ENCODE data around the gene MT1E. TPM values are rescaled to one million over a fixed set of nuclear protein-coding genes. Genes with fewer than 3 reads are reported as not detected.

MT1E gene
- total and polyA plus RNA-seq, 2 donors (not counting 1 experiment from before 2014, with no cell fraction given), result 3.1 TPM; not detected in 1

GRCh38 chr16:56616608-56617211, 8.9 kb upstream of the MT1E start:
- POLR2A ChIA-PET, result interaction anchor here (0.7 kb wide), 1 partner anchor 425 kb away, joined by 7 read pairs; no protein-coding TSS in a partner anchor
- Histone ChIP-seq H3K4me2 (replicated peaks; ENCODE audit: low read depth, low read length, poor library complexity, severe bottlenecking) (peak overlapping the region; percentile 70), H3K79me2 (ENCODE audit: control insufficient read depth, insufficient read depth, low read length) (no peaks in the 10 kb centered on the region), H3K9me3 (ENCODE audit: control extremely low read depth in 1 of 3, control insufficient read depth in 2 of 3, insufficient read depth in 1 of 3, low read length in 2 of 3) (no peaks in the 10 kb centered on the region), H3K9ac (ENCODE audit: low read length) (peak overlapping the region; percentile 23), H3K36me3 (replicated peaks in 1 of 2; ENCODE audit: control extremely low read depth in 1 of 2, control insufficient read depth in 1 of 2, extremely low read depth in 1 of 2, insufficient read depth in 2 of 2, low read length in 1 of 2) (no peaks in the 10 kb centered on the region), H2AFZ (ENCODE audit: insufficient read depth, low read depth, low read length, poor library complexity, severe bottlenecking) (no peak overlapping the region), H3K27ac (ENCODE audit: low read length in 2 of 2) (no peak overlapping the region), H3K4me3 (ENCODE audit: control extremely low read depth in 1 of 5, extremely low read depth in 1 of 5, insufficient read depth in 1 of 5, low read depth in 2 of 5, low read length in 4 of 5) (peak overlapping the region in 1 of 5 experiments; percentile 30), H3K27me3 (replicated peaks in 1 of 4; ENCODE audit: control extremely low read depth in 1 of 4, control insufficient read depth in 3 of 4, insufficient read depth in 4 of 4, low read length in 3 of 4) (peaks cover 0 to 33% (median 17%) of the 10 kb centered on the region in 4 experiments), H3K4me1 (ENCODE audit: control insufficient read depth in 2 of 2, insufficient read depth in 2 of 2, low read length in 2 of 2) (peaks cover 10% of the 10 kb centered on the region in 2 donors), H4K20me1 (ENCODE audit: control insufficient read depth, insufficient read depth, low read length, poor library complexity, severe bottlenecking) (no peaks in the 10 kb centered on the region)
- DNase-seq (no peak), ATAC-seq (ENCODE audit: low read depth) (no peak)
- Mint-ChIP-seq H3K27me3 (peaks cover 36% of the 10 kb centered on the region), H3K27ac (no peak overlapping the region), H3K4me1 (peaks cover 10% of the 10 kb centered on the region), H3K9me3 (ENCODE audit: insufficient read depth) (no peaks in the 10 kb centered on the region), H3K4me3 (peak overlapping the region; percentile 9)
- TF ChIP-seq EZH2 (IDR thresholded peaks at IDR 0.05; ENCODE audit: borderline replicate concordance, insufficient read depth, low read depth, low read length, poor library complexity, severe bottlenecking) (no peak), CTCF (IDR thresholded peaks at IDR 0.05) (no peak)
- intact Hi-C loops (cut with micrococcal nuclease), result no loop called here
- WGBS (ENCODE audit: insufficient coverage), result 52% methylated on average over 22 of the region's 23 CpGs
- CTCF ChIA-PET, result interaction anchor here (1.4 kb wide), 1 partner anchor 16 kb away, joined by 6 read pairs; no protein-coding TSS in a partner anchor
